Measurements from ENCODE around the gene MFSD11. TPM values are rescaled to one million over a fixed set of nuclear protein-coding genes. Genes with fewer than 3 reads are reported as not detected.

Gene MFSD11
- polyA plus RNA-seq, 1 donor from 2014 or later, result 36.1 TPM

DNA sequence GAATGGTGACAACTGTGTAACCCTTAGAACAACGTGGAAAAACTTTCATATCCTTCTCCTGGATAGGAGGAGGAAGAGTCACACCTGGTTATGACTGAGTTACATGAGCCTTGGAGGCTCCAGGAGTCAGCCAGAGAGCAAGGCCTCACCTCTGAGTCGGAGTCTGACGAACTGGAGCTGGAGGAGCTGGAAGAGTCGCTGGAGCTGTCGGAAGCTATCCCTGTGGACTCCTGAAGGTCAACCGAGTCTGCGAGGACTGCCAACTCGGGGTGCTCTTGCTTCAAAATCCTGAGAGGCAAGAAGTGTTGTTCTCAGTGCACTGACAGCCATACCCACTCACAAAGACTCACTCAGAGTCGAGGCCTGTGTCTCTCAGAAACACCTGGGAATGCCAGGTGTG lies 17.7 kb upstream of the MFSD11 start:
- Histone ChIP-seq H3K27me3 (ENCODE audit: insufficient read depth, low read depth, low read length) (no peaks in the 10 kb centered on the region), H3F3A (ENCODE audit: insufficient read depth, low read length, poor library complexity, severe bottlenecking) (no peaks in the 10 kb centered on the region), H3K9me3 (ENCODE audit: low read length) (no peaks in the 10 kb centered on the region), H3K9me2 (ENCODE audit: insufficient read depth, low read length) (no peaks in the 10 kb centered on the region), H2AFZ (ENCODE audit: low read depth, low read length) (no peak overlapping the region), H3K79me2 (replicated peaks; ENCODE audit: insufficient read depth, low read length) (peaks cover 8% of the 10 kb centered on the region), H3K4me2 (ENCODE audit: low read length) (no peak overlapping the region), H3K27ac (ENCODE audit: low read length) (no peak overlapping the region), H3K36me3 (ENCODE audit: insufficient read depth, low read length) (peaks cover 2% of the 10 kb centered on the region), H3K4me3 (ENCODE audit: low read length) (no peak overlapping the region), H4K20me1 (ENCODE audit: insufficient read depth) (no peaks in the 10 kb centered on the region), H3K9ac (ENCODE audit: low read length) (no peak overlapping the region)
- TF ChIP-seq, protein P1, sequence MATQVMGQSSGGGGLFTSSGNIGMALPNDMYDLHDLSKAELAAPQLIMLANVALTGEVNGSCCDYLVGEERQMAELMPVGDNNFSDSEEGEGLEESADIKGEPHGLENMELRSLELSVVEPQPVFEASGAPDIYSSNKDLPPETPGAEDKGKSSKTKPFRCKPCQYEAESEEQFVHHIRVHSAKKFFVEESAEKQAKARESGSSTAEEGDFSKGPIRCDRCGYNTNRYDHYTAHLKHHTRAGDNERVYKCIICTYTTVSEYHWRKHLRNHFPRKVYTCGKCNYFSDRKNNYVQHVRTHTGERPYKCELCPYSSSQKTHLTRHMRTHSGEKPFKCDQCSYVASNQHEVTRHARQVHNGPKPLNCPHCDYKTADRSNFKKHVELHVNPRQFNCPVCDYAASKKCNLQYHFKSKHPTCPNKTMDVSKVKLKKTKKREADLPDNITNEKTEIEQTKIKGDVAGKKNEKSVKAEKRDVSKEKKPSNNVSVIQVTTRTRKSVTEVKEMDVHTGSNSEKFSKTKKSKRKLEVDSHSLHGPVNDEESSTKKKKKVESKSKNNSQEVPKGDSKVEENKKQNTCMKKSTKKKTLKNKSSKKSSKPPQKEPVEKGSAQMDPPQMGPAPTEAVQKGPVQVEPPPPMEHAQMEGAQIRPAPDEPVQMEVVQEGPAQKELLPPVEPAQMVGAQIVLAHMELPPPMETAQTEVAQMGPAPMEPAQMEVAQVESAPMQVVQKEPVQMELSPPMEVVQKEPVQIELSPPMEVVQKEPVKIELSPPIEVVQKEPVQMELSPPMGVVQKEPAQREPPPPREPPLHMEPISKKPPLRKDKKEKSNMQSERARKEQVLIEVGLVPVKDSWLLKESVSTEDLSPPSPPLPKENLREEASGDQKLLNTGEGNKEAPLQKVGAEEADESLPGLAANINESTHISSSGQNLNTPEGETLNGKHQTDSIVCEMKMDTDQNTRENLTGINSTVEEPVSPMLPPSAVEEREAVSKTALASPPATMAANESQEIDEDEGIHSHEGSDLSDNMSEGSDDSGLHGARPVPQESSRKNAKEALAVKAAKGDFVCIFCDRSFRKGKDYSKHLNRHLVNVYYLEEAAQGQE (IDR thresholded peaks at IDR 0.05; ENCODE audit: borderline replicate concordance), result no peak
- no peak for TF ChIP-seq RAD21 (conservative IDR thresholded peaks at IDR 0.05)
- TF ChIP-seq EZH2 (IDR thresholded peaks at IDR 0.05; ENCODE audit: borderline replicate concordance, insufficient read depth, low read length, poor library complexity, severe bottlenecking), result no peak

DNA sequence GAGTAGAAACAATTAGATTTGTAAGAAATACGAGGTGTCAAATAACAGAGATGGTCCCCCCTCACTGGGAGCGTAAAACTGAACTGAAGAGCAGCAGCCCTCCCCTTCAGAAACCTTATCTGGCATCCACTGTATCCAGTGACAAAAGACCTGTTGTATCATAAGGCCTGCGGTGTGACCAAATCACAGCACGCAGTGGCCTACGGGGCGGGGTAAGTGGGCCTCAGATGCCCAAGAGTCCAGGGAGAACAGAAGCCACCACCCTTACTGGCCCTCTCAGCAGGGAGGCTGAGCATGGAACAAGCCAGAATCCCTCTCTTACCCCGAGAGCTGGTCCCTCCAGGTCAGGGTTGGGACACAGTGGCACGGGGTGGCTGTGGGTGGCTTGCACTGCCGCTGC lies 17.0 kb upstream of the MFSD11 start:
- H3K9me2 ChIP-seq (ENCODE audit: insufficient read depth, low read length), result no peaks in the 10 kb centered on the region
- H3K36me3 ChIP-seq (ENCODE audit: insufficient read depth, low read length), result no peaks in the 10 kb centered on the region
- H2AFZ ChIP-seq (ENCODE audit: low read depth, low read length), result no peak overlapping the region
- H3K4me2 ChIP-seq (ENCODE audit: low read length), result no peak overlapping the region
- no peak overlapping the region for H3K27ac ChIP-seq (ENCODE audit: low read length)
- no peaks in the 10 kb centered on the region for H3K27me3 ChIP-seq (ENCODE audit: insufficient read depth, low read depth, low read length)
- no peaks in the 10 kb centered on the region for H4K20me1 ChIP-seq (ENCODE audit: insufficient read depth)
- H3K9ac ChIP-seq (ENCODE audit: low read length), result no peak overlapping the region
- H3K9me3 ChIP-seq (ENCODE audit: low read length), result no peaks in the 10 kb centered on the region
- peaks cover 8% of the 10 kb centered on the region for H3K79me2 ChIP-seq (replicated peaks; ENCODE audit: insufficient read depth, low read length)
- no peaks in the 10 kb centered on the region for H3F3A ChIP-seq (ENCODE audit: insufficient read depth, low read length, poor library complexity, severe bottlenecking)
- H3K4me3 ChIP-seq (ENCODE audit: low read length), result no peak overlapping the region
- no peak for TF ChIP-seq EZH2 (IDR thresholded peaks at IDR 0.05; ENCODE audit: borderline replicate concordance, insufficient read depth, low read length, poor library complexity, severe bottlenecking)
- TF ChIP-seq, protein P2, sequence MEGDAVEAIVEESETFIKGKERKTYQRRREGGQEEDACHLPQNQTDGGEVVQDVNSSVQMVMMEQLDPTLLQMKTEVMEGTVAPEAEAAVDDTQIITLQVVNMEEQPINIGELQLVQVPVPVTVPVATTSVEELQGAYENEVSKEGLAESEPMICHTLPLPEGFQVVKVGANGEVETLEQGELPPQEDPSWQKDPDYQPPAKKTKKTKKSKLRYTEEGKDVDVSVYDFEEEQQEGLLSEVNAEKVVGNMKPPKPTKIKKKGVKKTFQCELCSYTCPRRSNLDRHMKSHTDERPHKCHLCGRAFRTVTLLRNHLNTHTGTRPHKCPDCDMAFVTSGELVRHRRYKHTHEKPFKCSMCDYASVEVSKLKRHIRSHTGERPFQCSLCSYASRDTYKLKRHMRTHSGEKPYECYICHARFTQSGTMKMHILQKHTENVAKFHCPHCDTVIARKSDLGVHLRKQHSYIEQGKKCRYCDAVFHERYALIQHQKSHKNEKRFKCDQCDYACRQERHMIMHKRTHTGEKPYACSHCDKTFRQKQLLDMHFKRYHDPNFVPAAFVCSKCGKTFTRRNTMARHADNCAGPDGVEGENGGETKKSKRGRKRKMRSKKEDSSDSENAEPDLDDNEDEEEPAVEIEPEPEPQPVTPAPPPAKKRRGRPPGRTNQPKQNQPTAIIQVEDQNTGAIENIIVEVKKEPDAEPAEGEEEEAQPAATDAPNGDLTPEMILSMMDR (IDR thresholded peaks at IDR 0.05; ENCODE audit: poor library complexity, severe bottlenecking), result no peak
- no peak for TF ChIP-seq RAD21 (conservative IDR thresholded peaks at IDR 0.05)
- TF ChIP-seq EP300 (conservative IDR thresholded peaks at IDR 0.05; ENCODE audit: poor library complexity, severe bottlenecking), result no peak
- TF ChIP-seq TAF1 (IDR thresholded peaks at IDR 0.05; ENCODE audit: low read depth), result no peak

DNA sequence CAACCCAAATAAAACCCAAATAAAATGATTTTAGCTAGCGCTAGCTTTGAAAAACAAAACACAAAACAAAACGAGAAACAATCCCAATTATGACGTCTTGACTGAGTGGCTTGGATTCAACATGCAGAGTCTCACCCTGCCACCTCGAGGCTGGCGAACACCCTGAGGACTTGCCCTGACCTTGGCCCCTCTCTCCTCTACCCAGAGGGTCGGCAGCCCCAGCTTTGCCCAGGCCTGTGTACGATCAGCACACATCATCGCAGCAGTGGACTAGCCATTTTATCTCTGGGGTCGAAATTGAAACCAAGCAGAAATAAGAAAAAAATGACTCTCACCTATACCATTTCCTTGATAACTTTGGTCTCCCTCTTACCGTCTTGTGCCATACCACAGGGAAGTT lies 16.5 kb upstream of the MFSD11 start:
- no peak overlapping the region for H3K4me3 ChIP-seq (ENCODE audit: low read length)
- H3K9ac ChIP-seq (ENCODE audit: low read length), result no peak overlapping the region
- H3K79me2 ChIP-seq (replicated peaks; ENCODE audit: insufficient read depth, low read length), result peaks cover 8% of the 10 kb centered on the region
- H3F3A ChIP-seq (ENCODE audit: insufficient read depth, low read length, poor library complexity, severe bottlenecking), result no peaks in the 10 kb centered on the region
- no peak overlapping the region for H3K27ac ChIP-seq (ENCODE audit: low read length)
- no peaks in the 10 kb centered on the region for H3K36me3 ChIP-seq (ENCODE audit: insufficient read depth, low read length)
- no peak overlapping the region for H3K4me2 ChIP-seq (ENCODE audit: low read length)
- H3K9me3 ChIP-seq (ENCODE audit: low read length), result no peaks in the 10 kb centered on the region
- no peak for TF ChIP-seq RAD21 (conservative IDR thresholded peaks at IDR 0.05)
- TF ChIP-seq EP300 (conservative IDR thresholded peaks at IDR 0.05; ENCODE audit: poor library complexity, severe bottlenecking), result no peak
- no peak for TF ChIP-seq TAF1 (IDR thresholded peaks at IDR 0.05; ENCODE audit: low read depth)
- TF ChIP-seq, protein P2 (IDR thresholded peaks at IDR 0.05; ENCODE audit: poor library complexity, severe bottlenecking), result no peak
- TF ChIP-seq MXI1 (conservative IDR thresholded peaks at IDR 0.05; ENCODE audit: poor library complexity, severe bottlenecking), result no peak
- TF ChIP-seq, protein P1 (IDR thresholded peaks at IDR 0.05; ENCODE audit: borderline replicate concordance), result no peak
- TF ChIP-seq EZH2 (IDR thresholded peaks at IDR 0.05; ENCODE audit: borderline replicate concordance, insufficient read depth, low read length, poor library complexity, severe bottlenecking), result no peak
- TF ChIP-seq POLR2AphosphoS5 (IDR thresholded peaks at IDR 0.05), result no peak
- TF ChIP-seq SMC3 (conservative IDR thresholded peaks at IDR 0.05; ENCODE audit: poor library complexity), result no peak
- H4K20me1 ChIP-seq (ENCODE audit: insufficient read depth), result no peaks in the 10 kb centered on the region
- no peak overlapping the region for H2AFZ ChIP-seq (ENCODE audit: low read depth, low read length)
- H3K27me3 ChIP-seq (ENCODE audit: insufficient read depth, low read depth, low read length), result no peaks in the 10 kb centered on the region
- no peaks in the 10 kb centered on the region for H3K9me2 ChIP-seq (ENCODE audit: insufficient read depth, low read length)

All from neural cell (in vitro differentiated cells).